AG04450 (cell line): ENCODE data around the gene RNF183. TPM values are rescaled to one million over a fixed set of nuclear protein-coding genes. Genes with fewer than 3 reads are reported as not detected.

ENCODE experiments used
- CTCF ChIA-PET: fragments of 300-600, 350-600 bp; formaldehyde crosslinking; extraction: SDS; loops from one replicate; lab custom pipeline; 2022; ENCODE audit warnings: antibody characterized with exemption, inconsistent platforms; lab: Charles Lee
- POLR2A ChIA-PET: fragments of 350-600 bp; formaldehyde crosslinking; extraction: SDS; loops from one replicate; lab custom pipeline; 2021; ENCODE audit warnings: antibody characterized with exemption, inconsistent platforms; lab: Yijun Ruan, JAX
- DNase-seq: peaks from one replicate; pipeline ENCODE4 v3.0.0-alpha.2; 2011; ENCODE audit warnings: low read depth, low spot score
- H3K27ac ChIP-seq: one replicate; pipeline ENCODE4 v1.5.1; 2012; ENCODE audit warnings: low read depth, low read length, control low read depth
- H3K27me3 ChIP-seq: one replicate; pipeline ENCODE4 v1.6.0; 2012; ENCODE audit warnings: low read length; ENCODE audit not compliant: control insufficient read depth, insufficient read depth
- H3K4me3 ChIP-seq: 2 replicates; pipeline ENCODE4 v1.5.1; 2011; ENCODE audit warnings: mild to moderate bottlenecking, low read depth, low read length, control low read depth
- H3K9me3 ChIP-seq: 2 replicates; pipeline ENCODE4 v1.5.1; 2012; ENCODE audit warnings: low read length; ENCODE audit not compliant: control insufficient read depth, insufficient read depth
- polyA plus RNA-seq: library from polyadenylated mRNA; depleted of rRNA; stranded (reverse); fragments of >200 nt; gene quantifications from 2 replicates; pipeline ENCODE4 v1.2.3, GENCODE V29; 2011
- TF ChIP-seq, protein P1 (sequence below): IDR thresholded peaks from 2 replicates; pipeline ENCODE4 v1.5.1; 2011; ENCODE audit warnings: low read depth, low read length, control low read depth, inconsistent platforms

The RNF183 gene
- polyA plus RNA-seq, 1 experiment, result not detected

DNA sequence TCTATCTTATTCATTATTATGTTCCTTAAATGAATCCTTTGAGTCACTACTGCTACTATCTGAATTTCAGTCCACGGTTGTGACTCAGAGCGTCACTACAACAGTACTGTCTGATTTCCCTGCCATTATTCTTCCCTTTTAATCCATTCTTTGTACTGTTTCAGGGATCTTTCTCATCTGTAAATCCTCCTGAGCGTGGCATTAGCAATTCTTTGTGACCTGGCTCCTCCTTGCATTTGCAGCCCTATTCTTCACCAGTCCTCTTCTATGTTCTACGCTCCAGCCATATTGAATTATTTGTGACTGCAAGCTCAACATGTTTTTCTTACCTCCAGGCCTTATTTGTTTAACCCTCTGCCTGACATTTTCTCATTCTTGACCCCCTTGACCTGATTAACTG, 21.8 kb downstream of the RNF183 start:
- CTCF ChIA-PET, result no interaction called here

DNA sequence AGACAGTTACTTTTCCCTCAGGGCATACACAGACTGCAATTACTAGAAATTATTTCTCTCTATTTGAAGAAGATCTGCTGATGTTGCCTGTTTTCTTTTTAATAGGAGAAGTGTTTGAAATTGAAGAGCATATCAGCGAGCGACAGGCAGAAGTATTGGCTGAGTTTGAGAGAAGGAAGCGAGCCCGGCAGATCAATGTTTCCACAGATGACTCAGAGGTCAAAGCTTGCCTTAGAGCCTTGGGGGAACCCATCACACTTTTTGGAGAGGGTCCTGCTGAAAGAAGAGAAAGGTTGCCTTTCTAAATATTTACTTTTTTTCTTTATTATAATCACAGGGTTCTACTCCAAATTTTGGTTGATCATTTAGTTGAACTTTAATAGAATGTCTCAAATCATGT, 24.3 kb downstream of the RNF183 start:
- TF ChIP-seq, protein P1, sequence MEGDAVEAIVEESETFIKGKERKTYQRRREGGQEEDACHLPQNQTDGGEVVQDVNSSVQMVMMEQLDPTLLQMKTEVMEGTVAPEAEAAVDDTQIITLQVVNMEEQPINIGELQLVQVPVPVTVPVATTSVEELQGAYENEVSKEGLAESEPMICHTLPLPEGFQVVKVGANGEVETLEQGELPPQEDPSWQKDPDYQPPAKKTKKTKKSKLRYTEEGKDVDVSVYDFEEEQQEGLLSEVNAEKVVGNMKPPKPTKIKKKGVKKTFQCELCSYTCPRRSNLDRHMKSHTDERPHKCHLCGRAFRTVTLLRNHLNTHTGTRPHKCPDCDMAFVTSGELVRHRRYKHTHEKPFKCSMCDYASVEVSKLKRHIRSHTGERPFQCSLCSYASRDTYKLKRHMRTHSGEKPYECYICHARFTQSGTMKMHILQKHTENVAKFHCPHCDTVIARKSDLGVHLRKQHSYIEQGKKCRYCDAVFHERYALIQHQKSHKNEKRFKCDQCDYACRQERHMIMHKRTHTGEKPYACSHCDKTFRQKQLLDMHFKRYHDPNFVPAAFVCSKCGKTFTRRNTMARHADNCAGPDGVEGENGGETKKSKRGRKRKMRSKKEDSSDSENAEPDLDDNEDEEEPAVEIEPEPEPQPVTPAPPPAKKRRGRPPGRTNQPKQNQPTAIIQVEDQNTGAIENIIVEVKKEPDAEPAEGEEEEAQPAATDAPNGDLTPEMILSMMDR, result no peak
- Histone ChIP-seq H3K4me3 (no peak overlapping the region), H3K9me3 (no peaks in the 10 kb centered on the region; the same call in 1 of the 2 replicates), H3K27ac (no peak overlapping the region), H3K27me3 (no peaks in the 10 kb centered on the region)
- DNase-seq, result no peak
- POLR2A ChIA-PET, result no interaction called here
- CTCF ChIA-PET, result no interaction called here

More for the DNA sequence above, 21.8 kb downstream of the RNF183 start:
- Histone ChIP-seq H3K9me3 (no peaks in the 10 kb centered on the region), H3K27me3 (no peaks in the 10 kb centered on the region), H3K4me3 (no peak overlapping the region), H3K27ac (no peak overlapping the region)
- no peak for DNase-seq
- POLR2A ChIA-PET, result no interaction called here
- TF ChIP-seq, protein P1, result no peak

DNA sequence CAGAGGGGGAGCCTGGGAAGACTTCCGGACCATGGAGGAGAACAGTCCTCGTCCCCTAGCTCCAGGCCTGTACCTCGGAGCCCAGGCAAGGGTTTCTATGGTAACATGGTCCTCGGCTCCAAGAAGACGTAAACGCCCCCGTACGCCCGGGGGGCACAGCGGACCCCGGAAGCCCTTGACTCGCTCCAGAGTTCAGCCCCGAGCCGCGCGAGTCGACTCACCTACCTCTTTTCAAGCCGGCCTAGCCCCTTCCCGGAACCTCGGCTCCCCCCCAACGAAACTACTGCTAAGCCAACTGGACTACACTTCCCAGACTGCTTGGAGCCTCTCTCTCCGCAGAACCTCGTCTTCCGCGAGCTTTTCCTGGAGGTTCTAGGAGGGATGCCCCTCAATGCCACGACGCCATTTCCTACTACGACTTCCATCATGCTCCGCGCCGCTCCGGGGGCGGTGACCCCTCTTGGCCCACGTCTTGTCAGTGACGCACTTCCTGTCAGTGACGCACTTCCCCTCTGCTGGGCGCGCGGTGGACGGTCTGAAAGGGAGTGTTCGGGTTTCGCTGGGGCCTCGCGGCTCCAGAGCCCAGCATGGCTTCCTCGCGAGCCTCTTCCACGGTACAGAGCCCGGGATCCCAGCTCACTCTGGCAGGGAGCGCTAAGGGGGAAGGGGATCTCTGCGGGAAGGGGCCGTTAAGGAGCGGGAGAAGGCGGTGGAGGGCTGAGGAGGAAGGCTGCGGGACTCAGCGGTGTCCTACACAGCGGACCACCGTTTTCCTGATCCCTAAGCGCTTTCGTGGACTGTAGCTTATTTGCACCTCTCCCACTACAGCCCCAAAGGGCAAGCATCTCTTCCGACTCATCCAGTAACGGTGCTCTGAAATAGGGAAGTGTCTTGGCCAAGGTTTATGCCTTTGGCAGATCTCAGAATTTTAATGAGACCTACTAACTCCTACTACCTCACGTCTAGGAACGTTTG, 27.7 kb downstream of the RNF183 start, which contains the start of the genes CDC26 and PRPF4:
Gene CDC26 (minus strand): TSS at position 416 of the 975 bp plus-strand sequence. CDS start 3,065 bp downstream, outside the sequence.
Gene PRPF4 (plus strand): TSS at position 502 of the 975 bp plus-strand sequence. CDS start 86 bp downstream, at position 588.
- DNase-seq, result peak; percentile 96
- Histone ChIP-seq H3K27me3 (no peaks in the 10 kb centered on the region), H3K27ac (peak within 1 kb of the TSS; percentile 94), H3K4me3 (peak within 1 kb of the TSS; percentile 98), H3K9me3 (no peaks in the 10 kb centered on the region; the same call in 1 of the 2 replicates)
- ChIA-PET POLR2A (interaction anchor here (0.5 to 2.5 kb wide), 12 partner anchors 12 to 382 kb away, joined by 3 to 16 read pairs (median 4); partner anchors contain the start of genes ALAD, C9orf43, FKBP15 and HDHD3), CTCF (interaction anchor here (0.6 to 4.4 kb wide), 31 partner anchors 10 to 383 kb away, joined by 3 to 40 read pairs (median 5); partner anchors contain the start of genes ALAD, C9orf43, POLE3 and WDR31)
- TF ChIP-seq, protein P1, result no peak

DNA sequence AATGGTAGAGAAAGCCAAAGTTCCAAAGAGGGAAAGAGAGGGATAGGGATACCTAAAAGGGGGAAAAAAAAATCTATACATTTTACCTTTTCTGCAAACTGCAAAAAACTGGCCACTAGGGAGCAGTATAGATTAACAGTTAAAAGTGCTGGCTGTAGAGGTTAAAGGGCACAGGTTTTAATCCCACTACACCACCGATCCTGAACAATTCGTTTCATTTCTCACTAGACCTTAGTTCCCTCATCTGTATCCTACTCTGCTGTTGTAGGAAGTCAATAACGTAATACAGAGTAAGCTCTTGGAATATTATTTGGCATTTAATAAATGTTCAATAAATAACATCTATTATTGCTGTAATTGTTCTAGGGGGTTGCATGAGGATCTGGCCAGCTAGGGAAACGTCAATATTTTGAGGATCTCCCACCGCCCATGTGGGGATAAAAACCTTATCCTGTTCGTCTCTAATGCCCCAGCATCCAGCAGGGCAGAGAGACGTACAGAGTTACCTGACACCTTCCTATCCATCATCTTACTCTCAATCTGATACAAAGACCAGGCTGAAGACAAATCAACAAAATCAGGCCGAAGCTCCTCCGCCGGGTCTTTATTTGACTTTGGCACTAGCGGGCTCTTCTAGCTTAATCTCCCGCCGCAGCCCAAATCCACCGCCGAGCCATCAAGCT, 28.6 kb downstream of the RNF183 start:
- Histone ChIP-seq H3K27ac (peak overlapping the region; percentile 94), H3K4me3 (peak overlapping the region; percentile 98), H3K27me3 (no peaks in the 10 kb centered on the region), H3K9me3 (no peaks in the 10 kb centered on the region; the same call in 1 of the 2 replicates)
- CTCF ChIA-PET, result interaction anchor here (0.6 to 4.4 kb wide), 32 partner anchors 9 to 384 kb away, joined by 3 to 40 read pairs (median 5); partner anchors contain the start of genes ALAD, C9orf43, POLE3 and WDR31
- POLR2A ChIA-PET, result interaction anchor here (0.6 to 2.5 kb wide), 10 partner anchors 36 to 383 kb away, joined by 3 to 16 read pairs (median 4); partner anchors contain the start of genes ALAD, C9orf43, FKBP15 and HDHD3
- TF ChIP-seq, protein P1, result peak; percentile 65
- no peak for DNase-seq
